ENCODE results near the gene MAPK8IP3.
"Not testable (repeated sequence)": the region's sequence is repeated elsewhere in the genome, so short reads cannot be mapped to it uniquely, and the experiment has no call there.

MAPK8IP3 gene

GRCh38 chr16:1678500-1679098 lies 27.4 kb upstream of the MAPK8IP3 start:
- peak; percentile 33 for DNase-seq (ENCODE audit: low spot score)

GRCh38 chr16:1680361-1680760 lies 25.6 kb upstream of the MAPK8IP3 start:
- no peak for DNase-seq (ENCODE audit: low spot score)

GRCh38 chr16:1681032-1681431 lies 25.0 kb upstream of the MAPK8IP3 start:
- DNase-seq (ENCODE audit: low spot score) = no peak

- DNase-seq (ENCODE audit: low spot score) = no peak
Observed at GRCh38 chr16:1687427-1688316, 18.3 kb upstream of the MAPK8IP3 start.

GRCh38 chr16:1688807-1689560 lies 17.0 kb upstream of the MAPK8IP3 start:
- no peak for DNase-seq (ENCODE audit: low spot score)

- no peak for DNase-seq (ENCODE audit: low spot score)
Observed at GRCh38 chr16:1689853-1690252, 16.1 kb upstream of the MAPK8IP3 start.

GRCh38 chr16:1690810-1691209 lies 15.2 kb upstream of the MAPK8IP3 start:
- DNase-seq (ENCODE audit: low spot score) = no peak

- DNase-seq (ENCODE audit: low spot score) = no peak
Observed at GRCh38 chr16:1691276-1691675, 14.7 kb upstream of the MAPK8IP3 start.

GRCh38 chr16:1691956-1692355 lies 14.0 kb upstream of the MAPK8IP3 start:
- DNase-seq (ENCODE audit: low spot score) = peak; percentile 66

GRCh38 chr16:1696863-1697262 lies 9.1 kb upstream of the MAPK8IP3 start:
- DNase-seq (ENCODE audit: low spot score) = no peak

GRCh38 chr16:1698680-1699079 lies 7.3 kb upstream of the MAPK8IP3 start:
- DNase-seq (ENCODE audit: low spot score) = no peak

- no peak for DNase-seq (ENCODE audit: low spot score)
Observed at GRCh38 chr16:1700246-1700645, 5.7 kb upstream of the MAPK8IP3 start.

GRCh38 chr16:1701216-1701878 lies 4.6 kb upstream of the MAPK8IP3 start:
- no peak for DNase-seq (ENCODE audit: low spot score)

- not testable (repeated sequence) for DNase-seq (ENCODE audit: low spot score)
Observed at GRCh38 chr16:1705324-1705687, 689 bp upstream of the MAPK8IP3 start.

- DNase-seq (ENCODE audit: low spot score) = no peak
Observed at GRCh38 chr16:1706386-1707192, 594 bp downstream of the MAPK8IP3 start.

- DNase-seq (ENCODE audit: low spot score) = peak; percentile 40
Observed at GRCh38 chr16:1707193-1707790, 1.3 kb downstream of the MAPK8IP3 start.

- no peak for DNase-seq (ENCODE audit: low spot score)
Observed at GRCh38 chr16:1708083-1708767, 2.2 kb downstream of the MAPK8IP3 start.

- peak; percentile 45 for DNase-seq (ENCODE audit: low spot score)
Observed at GRCh38 chr16:1708768-1709180, 2.8 kb downstream of the MAPK8IP3 start.

- DNase-seq (ENCODE audit: low spot score) = no peak
Observed at GRCh38 chr16:1709356-1709755, 3.4 kb downstream of the MAPK8IP3 start.

- DNase-seq (ENCODE audit: low spot score) = no peak
Observed at GRCh38 chr16:1710811-1711507, 5.0 kb downstream of the MAPK8IP3 start.
